DOHH2 (cell line): ENCODE measurements around the gene COPS3.

Experiments used
- H3F3A ChIP-seq: fragments of 200-600 bp; sonication (generic), shearing (Covaris generic); 2 replicates; pipeline ENCODE4 v1.6.0; 2016; ENCODE audit warnings: antibody characterized with exemption, mild to moderate bottlenecking; ENCODE audit not compliant: control insufficient read depth, insufficient read depth
- H3K27ac ChIP-seq: fragments of 200-600 bp; sonication (generic); 2 replicates; pipeline ENCODE4 v1.5.1; 2014; ENCODE audit warnings: low read depth, mild to moderate bottlenecking, low read length, moderate library complexity
- H3K27me3 ChIP-seq: fragments of 200-600 bp; sonication (generic); 2 replicates; pipeline ENCODE4 v1.6.1; 2014; ENCODE audit warnings: mild to moderate bottlenecking, low read length, mixed read lengths; ENCODE audit not compliant: control insufficient read depth
- H3K36me3 ChIP-seq: fragments of 200-600 bp; sonication (generic); 2 replicates; pipeline ENCODE4 v1.6.1; 2014; ENCODE audit warnings: mild to moderate bottlenecking, low read length, moderate library complexity, mixed read lengths; ENCODE audit not compliant: control insufficient read depth
- H3K4me1 ChIP-seq: fragments of 200-600 bp; sonication (generic); 2 replicates; pipeline ENCODE4 v1.6.1; 2014; ENCODE audit warnings: mild to moderate bottlenecking, low read length, mixed read lengths; ENCODE audit not compliant: control insufficient read depth
- H3K4me2 ChIP-seq: fragments of 200-600 bp; sonication (generic); 2 replicates; pipeline ENCODE4 v1.6.0; 2014; ENCODE audit warnings: mild to moderate bottlenecking, low read length, moderate library complexity
- H3K4me3 ChIP-seq: fragments of 200-600 bp; sonication (generic); 2 replicates; pipeline ENCODE4 v1.5.1; 2014; ENCODE audit warnings: mild to moderate bottlenecking, low read length, mixed read lengths
- H3K79me2 ChIP-seq: fragments of 200-600 bp; sonication (generic); 2 replicates; pipeline ENCODE4 v1.6.1; 2014; ENCODE audit warnings: mild to moderate bottlenecking, low read length, mixed read lengths; ENCODE audit not compliant: control insufficient read depth
- H3K9me2 ChIP-seq: fragments of 200-600 bp; sonication (generic); replicated peaks from 2 replicates; pipeline ENCODE4 v1.6.1; 2014; ENCODE audit warnings: mild to moderate bottlenecking, low read length, mixed read lengths; ENCODE audit not compliant: control insufficient read depth
- H3K9me3 ChIP-seq: fragments of 200-600 bp; sonication (generic); 2 replicates; pipeline ENCODE4 v1.6.1; 2014; ENCODE audit warnings: antibody characterized with exemption, low read length, mixed read lengths; ENCODE audit not compliant: control insufficient read depth, insufficient read depth
- H4K20me1 ChIP-seq: fragments of 200-600 bp; sonication (generic); 2 replicates; pipeline ENCODE4 v1.6.0; 2014; ENCODE audit warnings: low read depth, mild to moderate bottlenecking, antibody characterized with exemption, low read length, moderate library complexity; ENCODE audit not compliant: control insufficient read depth, insufficient read depth
- CTCF ChIP-seq: fragments of 200-600 bp; sonication (generic); IDR thresholded peaks from one replicate; pipeline ENCODE4 v1.5.1; 2014; ENCODE audit warnings: antibody characterized with exemption, mild to moderate bottlenecking, low read depth, low read length; ENCODE audit not compliant: poor library complexity, severe bottlenecking
- EZH2phosphoT487 ChIP-seq: fragments of 200-600 bp; sonication (generic); IDR thresholded peaks from 2 replicates; pipeline ENCODE4 v1.6.1; 2017; ENCODE audit warnings: borderline replicate concordance, mild to moderate bottlenecking, antibody characterized with exemption, low read length, moderate library complexity, mixed read lengths

The COPS3 gene

DNA sequence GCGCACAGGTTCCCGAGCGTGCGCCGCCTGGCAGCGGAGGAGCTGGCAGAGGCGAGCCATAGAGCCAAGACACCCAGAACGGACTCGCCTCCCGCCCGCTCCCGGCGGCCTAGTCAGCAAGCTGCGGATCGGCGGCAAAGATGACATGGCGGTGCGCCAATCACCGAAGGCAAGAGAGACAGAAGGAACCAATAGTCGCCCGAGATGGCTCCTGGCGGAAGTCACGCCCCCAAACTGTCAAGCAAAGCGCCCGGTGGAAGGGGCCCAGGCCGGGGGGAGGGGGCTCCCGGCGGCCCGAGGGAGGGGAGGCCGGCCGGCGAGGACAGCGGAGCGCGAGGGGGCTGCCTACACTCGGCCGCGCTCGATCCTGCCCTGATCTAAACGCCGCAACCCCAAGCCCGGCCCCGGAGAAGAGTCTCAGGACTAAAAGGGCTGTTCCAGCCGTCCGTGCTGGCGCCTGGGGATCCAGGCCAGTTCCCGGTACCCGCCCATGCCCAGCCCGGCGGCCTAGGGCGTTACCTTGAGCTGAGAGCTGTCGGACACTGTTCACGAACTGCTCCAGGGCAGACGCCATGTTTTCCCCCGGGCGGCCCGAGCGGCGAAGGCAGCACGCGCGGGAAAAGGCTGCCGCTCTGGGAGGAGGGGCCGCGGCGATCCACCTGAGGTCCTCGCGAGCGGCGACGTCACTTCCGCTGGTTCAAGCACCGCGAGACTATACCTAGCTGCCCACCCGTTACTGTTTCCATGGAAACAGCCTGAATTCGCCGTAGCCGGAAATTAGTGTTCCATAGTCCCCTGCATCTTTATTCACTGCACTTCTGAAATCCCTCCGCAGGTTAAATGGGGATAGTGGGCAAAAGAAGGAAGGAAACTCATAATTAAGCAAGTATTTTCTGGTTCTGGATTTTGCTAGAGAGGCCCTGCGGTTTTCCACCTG is at the start of gene COPS3:
COPS3 (minus strand) TSS at position 634 of the 937 bp plus-strand sequence; CDS start at position 574, 60 bp downstream.
- Histone ChIP-seq H3K36me3 (peaks cover 37% of the 10 kb centered on the region), H3K27me3 (no peaks in the 10 kb centered on the region), H3K79me2 (peaks cover 55% of the 10 kb centered on the region), H3K9me3 (no peaks in the 10 kb centered on the region), H3K4me3 (peak within 1 kb of the TSS; percentile 92), H4K20me1 (peaks cover 20% of the 10 kb centered on the region), H3K4me2 (peak within 1 kb of the TSS; percentile 89), H3K27ac (peak within 1 kb of the TSS; percentile 85), H3K4me1 (peaks cover 48% of the 10 kb centered on the region), H3K9me2 (no peaks in the 10 kb centered on the region), H3F3A (no peaks in the 10 kb centered on the region; the same call in 1 of the 2 replicates)
- TF ChIP-seq EZH2phosphoT487, result no peak
- no peak for TF ChIP-seq CTCF

DNA sequence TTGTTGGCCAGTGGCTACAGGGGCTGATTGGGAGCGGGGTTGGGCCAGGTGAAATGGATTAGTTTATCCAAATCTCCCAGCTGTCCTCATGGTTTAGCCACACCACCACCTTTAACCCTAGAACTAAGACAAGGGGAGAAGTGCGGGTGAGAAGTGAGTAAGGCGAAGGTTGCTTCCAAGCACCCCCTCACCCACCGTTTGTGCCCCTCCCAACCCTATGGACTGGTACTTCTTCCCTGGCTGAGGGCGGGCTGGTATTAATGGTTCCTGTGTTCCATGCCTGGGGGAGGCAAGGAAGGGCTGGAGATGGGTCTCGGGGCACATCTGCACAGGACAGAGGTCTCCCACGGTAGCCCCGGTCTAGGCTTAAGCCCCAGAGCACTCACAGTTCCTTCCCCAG is 47.2 kb upstream of the COPS3 start:
- no peaks in the 10 kb centered on the region for H3K9me3 ChIP-seq
- H3F3A ChIP-seq, result no peaks in the 10 kb centered on the region
- H3K9me2 ChIP-seq, result no peaks in the 10 kb centered on the region
- TF ChIP-seq EZH2phosphoT487 (no peak), CTCF (no peak)
- H4K20me1 ChIP-seq, result no peaks in the 10 kb centered on the region; the same call in 1 of the 2 replicates
- H3K79me2 ChIP-seq, result no peaks in the 10 kb centered on the region
- H3K4me2 ChIP-seq, result no peak overlapping the region
- H3K27me3 ChIP-seq, result no peaks in the 10 kb centered on the region
- H3K27ac ChIP-seq, result no peak overlapping the region
- no peaks in the 10 kb centered on the region for H3K4me1 ChIP-seq
- no peaks in the 10 kb centered on the region for H3K36me3 ChIP-seq
- H3K4me3 ChIP-seq, result no peak overlapping the region

DNA sequence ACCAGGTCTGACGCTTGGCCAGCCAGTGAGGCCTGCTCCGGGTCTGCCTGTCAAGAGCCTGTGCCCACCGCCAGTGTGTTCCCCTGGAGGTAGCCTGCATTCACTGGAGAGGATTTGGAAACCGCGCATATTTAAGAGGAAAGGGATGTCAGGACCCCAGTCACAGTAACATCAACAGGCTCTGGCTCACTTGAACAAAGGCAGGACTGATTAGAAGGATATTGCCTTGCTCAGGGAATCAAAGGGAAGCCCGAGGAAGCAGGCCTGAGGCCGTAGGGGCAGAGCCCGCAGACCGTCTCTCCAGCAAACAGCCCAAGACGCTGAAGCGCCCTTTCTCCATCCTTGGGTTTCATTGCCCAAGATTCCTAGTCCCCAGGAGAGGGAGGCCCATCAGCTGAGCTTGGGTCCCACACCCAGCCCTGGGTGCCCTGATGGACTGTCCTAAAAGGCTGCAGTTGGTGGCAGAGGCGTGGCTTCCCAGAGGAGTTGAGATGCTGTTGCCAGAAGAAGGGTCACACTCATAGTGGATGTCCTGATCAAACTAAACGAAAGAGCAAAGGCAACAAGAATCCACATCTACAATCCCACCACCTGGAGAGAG is 45.3 kb upstream of the COPS3 start:
- no peak for TF ChIP-seq CTCF
- no peak for TF ChIP-seq EZH2phosphoT487

More for the DNA sequence above, 45.3 kb upstream of the COPS3 start:
- Histone ChIP-seq H3K4me2 (no peak overlapping the region), H3K9me2 (no peaks in the 10 kb centered on the region), H3K9me3 (no peaks in the 10 kb centered on the region), H3K4me3 (no peak overlapping the region), H3K27me3 (no peaks in the 10 kb centered on the region), H3K79me2 (no peaks in the 10 kb centered on the region), H3K4me1 (no peaks in the 10 kb centered on the region), H3K36me3 (no peaks in the 10 kb centered on the region), H4K20me1 (no peaks in the 10 kb centered on the region; the same call in 1 of the 2 replicates), H3F3A (no peaks in the 10 kb centered on the region), H3K27ac (no peak overlapping the region)
